ENCODE results near the gene CCDC154.

DNA sequence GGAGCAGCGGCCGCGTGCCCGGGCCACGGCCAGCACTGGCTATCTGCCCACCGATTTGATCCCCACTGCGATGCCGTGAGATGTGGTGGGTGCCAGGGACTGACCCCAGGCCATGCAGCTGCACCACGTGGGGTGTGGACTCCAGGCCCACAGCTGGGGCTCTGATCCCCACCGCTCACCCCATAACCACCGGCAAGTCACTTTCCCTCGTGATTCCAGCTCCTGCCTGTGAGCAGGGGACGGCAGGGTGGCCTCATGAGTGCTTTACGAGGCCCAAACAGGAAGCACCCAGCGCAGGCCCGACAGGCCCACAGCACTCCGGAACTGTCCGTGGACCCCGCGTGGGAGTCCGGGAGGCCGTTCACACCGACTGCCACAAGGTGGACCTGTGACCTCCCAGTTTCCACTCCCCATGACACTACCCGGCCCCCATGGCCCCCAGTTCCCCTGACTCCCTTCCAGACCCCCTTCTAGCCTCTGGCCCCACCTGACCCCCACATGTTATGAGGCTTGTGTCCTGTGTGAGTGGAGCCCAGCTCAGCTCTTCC lies 43.8 kb upstream of the CCDC154 start:
- no peak for TF ChIP-seq POLR2AphosphoS5 (IDR thresholded peaks at IDR 0.05)
- TF ChIP-seq, protein P1, sequence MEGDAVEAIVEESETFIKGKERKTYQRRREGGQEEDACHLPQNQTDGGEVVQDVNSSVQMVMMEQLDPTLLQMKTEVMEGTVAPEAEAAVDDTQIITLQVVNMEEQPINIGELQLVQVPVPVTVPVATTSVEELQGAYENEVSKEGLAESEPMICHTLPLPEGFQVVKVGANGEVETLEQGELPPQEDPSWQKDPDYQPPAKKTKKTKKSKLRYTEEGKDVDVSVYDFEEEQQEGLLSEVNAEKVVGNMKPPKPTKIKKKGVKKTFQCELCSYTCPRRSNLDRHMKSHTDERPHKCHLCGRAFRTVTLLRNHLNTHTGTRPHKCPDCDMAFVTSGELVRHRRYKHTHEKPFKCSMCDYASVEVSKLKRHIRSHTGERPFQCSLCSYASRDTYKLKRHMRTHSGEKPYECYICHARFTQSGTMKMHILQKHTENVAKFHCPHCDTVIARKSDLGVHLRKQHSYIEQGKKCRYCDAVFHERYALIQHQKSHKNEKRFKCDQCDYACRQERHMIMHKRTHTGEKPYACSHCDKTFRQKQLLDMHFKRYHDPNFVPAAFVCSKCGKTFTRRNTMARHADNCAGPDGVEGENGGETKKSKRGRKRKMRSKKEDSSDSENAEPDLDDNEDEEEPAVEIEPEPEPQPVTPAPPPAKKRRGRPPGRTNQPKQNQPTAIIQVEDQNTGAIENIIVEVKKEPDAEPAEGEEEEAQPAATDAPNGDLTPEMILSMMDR (IDR thresholded peaks at IDR 0.05), result no peak
- no peak for TF ChIP-seq POLR2A (IDR thresholded peaks at IDR 0.05)
- no peak for TF ChIP-seq EP300 (IDR thresholded peaks at IDR 0.05)
